Neutrophil (primary cell): ENCODE data around the gene CFAP73.
A peak's percentile ranks its signal among the peaks of the same experiment; 100 is the strongest.

Experiments
- H3K27ac ChIP-seq: fragments of 200-600 bp; sonication (generic); 2 replicates; pipeline ENCODE4 v1.5.1; 2016; ENCODE audit warnings: mild to moderate bottlenecking, moderate library complexity
- H3K27me3 ChIP-seq: fragments of 200-600 bp; sonication (generic); 2 replicates; pipeline ENCODE4 v1.6.0; 2016; ENCODE audit warnings: mild to moderate bottlenecking
- H3K36me3 ChIP-seq: fragments of 200-600 bp; sonication (generic); 2 replicates; pipeline ENCODE4 v1.5.1; 2017
- H3K4me1 ChIP-seq, 2 experiments: fragments of 200-600 bp in 1 of 2; sonication (generic) in 1 of 2; 1 replicate in 1 of 2; 2 replicates in 1 of 2; pipeline versions ENCODE4 v1.5.1 to v1.6.1; 2013 to 2016; ENCODE audit warnings: low read depth in 1 of 2, low read length in 1 of 2, mild to moderate bottlenecking in 1 of 2, moderate library complexity in 1 of 2; ENCODE audit not compliant: control insufficient read depth in 1 of 2, insufficient read depth in 1 of 2
- H3K4me3 ChIP-seq, 2 experiments: fragments of 200-600 bp in 1 of 2; sonication (generic) in 1 of 2; 1 replicate in 1 of 2; 2 replicates in 1 of 2; pipeline ENCODE4 v1.5.1; 2013 to 2016; ENCODE audit warnings: low read depth in 1 of 2, low read length in 1 of 2, mild to moderate bottlenecking in 1 of 2, moderate library complexity in 1 of 2
- H3K9me3 ChIP-seq: fragments of 200-600 bp; sonication (generic); 2 replicates; pipeline ENCODE4 v1.5.1; 2016
- TF ChIP-seq, protein P1 (sequence below): fragments of 200-600 bp; sonication (generic); IDR thresholded peaks from 2 replicates; pipeline ENCODE4 v1.5.1; 2016; ENCODE audit warnings: antibody characterized with exemption

The CFAP73 gene

GRCh38 chr12:113183030-113183589 lies 33.6 kb downstream of the CFAP73 start:
- Histone ChIP-seq H3K9me3 (no peaks in the 10 kb centered on the region), H3K36me3 (peaks cover 26% of the 10 kb centered on the region), H3K27me3 (no peaks in the 10 kb centered on the region), H3K4me3 (no peak overlapping the region), H3K4me1 (peaks cover 16 to 20% of the 10 kb centered on the region in 2 experiments), H3K27ac (no peak overlapping the region)
- TF ChIP-seq, protein P1, sequence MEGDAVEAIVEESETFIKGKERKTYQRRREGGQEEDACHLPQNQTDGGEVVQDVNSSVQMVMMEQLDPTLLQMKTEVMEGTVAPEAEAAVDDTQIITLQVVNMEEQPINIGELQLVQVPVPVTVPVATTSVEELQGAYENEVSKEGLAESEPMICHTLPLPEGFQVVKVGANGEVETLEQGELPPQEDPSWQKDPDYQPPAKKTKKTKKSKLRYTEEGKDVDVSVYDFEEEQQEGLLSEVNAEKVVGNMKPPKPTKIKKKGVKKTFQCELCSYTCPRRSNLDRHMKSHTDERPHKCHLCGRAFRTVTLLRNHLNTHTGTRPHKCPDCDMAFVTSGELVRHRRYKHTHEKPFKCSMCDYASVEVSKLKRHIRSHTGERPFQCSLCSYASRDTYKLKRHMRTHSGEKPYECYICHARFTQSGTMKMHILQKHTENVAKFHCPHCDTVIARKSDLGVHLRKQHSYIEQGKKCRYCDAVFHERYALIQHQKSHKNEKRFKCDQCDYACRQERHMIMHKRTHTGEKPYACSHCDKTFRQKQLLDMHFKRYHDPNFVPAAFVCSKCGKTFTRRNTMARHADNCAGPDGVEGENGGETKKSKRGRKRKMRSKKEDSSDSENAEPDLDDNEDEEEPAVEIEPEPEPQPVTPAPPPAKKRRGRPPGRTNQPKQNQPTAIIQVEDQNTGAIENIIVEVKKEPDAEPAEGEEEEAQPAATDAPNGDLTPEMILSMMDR: no peak

DNA sequence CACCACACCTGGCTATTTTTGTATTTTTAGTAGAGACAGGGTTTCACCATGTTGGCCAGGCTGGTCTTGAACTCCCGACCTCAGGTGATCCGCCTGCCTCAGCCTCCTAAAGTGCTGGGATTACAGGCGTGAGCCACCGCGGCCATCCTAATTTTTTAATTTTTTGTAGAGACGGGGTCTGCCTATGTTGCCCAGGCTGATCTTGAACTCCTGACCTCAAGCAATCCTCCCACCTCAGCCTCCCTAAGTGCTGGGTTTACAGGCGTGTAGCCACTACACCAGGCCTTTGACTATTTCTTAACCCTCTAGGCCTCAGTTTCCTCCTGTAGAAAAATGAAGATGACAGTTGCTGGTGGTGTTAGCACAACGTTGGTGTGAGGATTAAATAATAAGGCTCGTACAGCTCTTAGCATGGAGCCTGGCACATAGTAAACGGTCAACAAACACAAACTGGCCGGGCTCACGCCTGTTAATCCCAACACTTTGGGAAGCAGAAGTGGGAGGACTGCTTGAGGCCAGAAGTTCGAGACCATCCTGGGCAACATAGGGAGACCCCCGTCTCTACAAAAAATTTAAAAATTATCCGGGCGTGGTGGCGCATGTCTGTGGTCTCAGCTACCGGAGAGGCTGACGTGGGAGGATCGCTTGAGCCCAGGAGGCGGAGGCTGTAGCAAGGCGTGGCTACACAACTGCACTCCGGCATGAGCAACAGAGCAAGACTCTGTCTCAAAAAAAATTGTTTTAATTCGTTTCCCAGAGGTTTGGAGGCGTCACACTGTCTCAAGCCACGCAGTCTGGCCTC lies 34.8 kb downstream of the CFAP73 start:
- TF ChIP-seq, protein P1: no peak
- Histone ChIP-seq H3K27me3 (no peaks in the 10 kb centered on the region), H3K36me3 (peaks cover 17% of the 10 kb centered on the region), H3K4me1 (peaks cover 16 to 20% of the 10 kb centered on the region in 2 experiments), H3K4me3 (peak overlapping the region; percentile 97 to 100), H3K9me3 (no peaks in the 10 kb centered on the region), H3K27ac (peak overlapping the region; percentile 95)

GRCh38 chr12:113184900-113185179 lies 35.3 kb downstream of the CFAP73 start:
- TF ChIP-seq, protein P1: no peak
- Histone ChIP-seq H3K4me3 (peak overlapping the region; percentile 97 to 100), H3K36me3 (peaks cover 11% of the 10 kb centered on the region), H3K4me1 (peaks cover 16 to 20% of the 10 kb centered on the region in 2 experiments), H3K27ac (peak overlapping the region; percentile 95), H3K27me3 (no peaks in the 10 kb centered on the region), H3K9me3 (no peaks in the 10 kb centered on the region)

DNA sequence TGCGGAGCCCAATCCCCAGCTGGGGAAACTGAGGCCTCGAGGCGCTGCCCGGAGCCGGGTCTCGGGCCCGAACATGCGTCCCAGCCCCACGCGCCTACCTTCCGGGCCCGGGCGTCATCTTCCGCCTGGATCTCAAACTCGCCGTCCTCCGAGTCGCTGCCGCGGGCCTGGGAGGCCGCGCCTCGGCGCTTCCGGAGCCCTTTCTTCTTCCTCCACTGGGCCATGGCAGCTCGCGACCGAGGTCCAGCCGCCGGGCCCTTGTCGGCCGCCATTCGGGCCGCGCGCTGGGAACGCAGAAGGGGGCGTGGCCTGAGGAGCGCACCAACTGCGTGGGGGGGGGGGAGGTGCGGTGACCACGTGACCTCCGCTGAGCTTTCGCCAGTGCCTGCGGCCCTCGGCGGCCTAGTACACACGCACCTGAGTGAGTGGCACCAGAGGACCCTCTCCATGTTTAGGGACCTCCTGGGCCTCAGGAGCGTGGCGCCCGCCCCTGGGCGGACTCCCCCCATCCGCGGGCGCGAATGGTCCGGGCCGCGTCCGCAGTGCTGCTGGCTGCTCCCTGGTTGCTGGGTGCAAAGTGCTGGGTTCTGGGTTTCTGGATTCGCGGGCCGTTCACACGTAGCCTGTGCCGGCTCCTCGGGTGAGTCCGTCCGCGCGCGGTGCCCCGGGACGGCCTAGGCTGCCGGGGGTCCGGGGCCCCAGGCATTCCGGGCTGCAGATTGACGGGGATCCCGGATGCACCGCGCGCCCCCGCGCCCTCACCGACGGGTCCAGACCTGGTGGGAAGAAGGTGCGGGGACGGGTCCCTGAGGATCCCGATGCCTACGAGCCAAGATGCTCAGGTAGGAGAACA lies 35.9 kb downstream of the CFAP73 start, which contains the start of the genes DDX54 and RITA1:
TSS of gene DDX54 (minus strand) at position 299 of the 853 bp plus-strand sequence. CDS start at position 272, 27 bp downstream.
TSS of gene RITA1 (plus strand) at position 542 of the 853 bp plus-strand sequence. CDS start 1,026 bp downstream, outside the sequence.
- Histone ChIP-seq H3K4me1 (peaks cover 16 to 20% of the 10 kb centered on the region in 2 experiments), H3K9me3 (no peaks in the 10 kb centered on the region), H3K4me3 (peak within 1 kb of the TSS; percentile 97 to 100), H3K27me3 (no peaks in the 10 kb centered on the region), H3K36me3 (peaks cover 6% of the 10 kb centered on the region), H3K27ac (peak within 1 kb of the TSS; percentile 95)
- TF ChIP-seq, protein P1: peak; percentile 24

DNA sequence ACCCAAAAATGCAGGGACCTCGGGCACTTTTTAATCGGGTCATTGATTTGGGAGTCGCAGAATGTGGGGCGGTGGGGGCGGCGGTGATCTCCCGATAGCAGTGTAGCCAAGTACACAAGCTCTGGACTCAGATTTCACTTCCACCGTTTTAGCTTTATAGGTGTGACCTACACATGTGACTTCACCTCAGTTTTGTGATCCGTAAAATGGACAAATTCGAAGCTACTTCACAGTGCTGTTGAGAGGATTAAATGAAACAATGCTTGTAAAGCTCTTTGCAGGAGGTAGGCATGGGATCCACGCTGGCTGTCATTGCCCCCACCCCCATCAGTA lies 36.5 kb downstream of the CFAP73 start:
- Histone ChIP-seq H3K36me3 (no peaks in the 10 kb centered on the region), H3K4me3 (peak overlapping the region; percentile 97 to 100), H3K4me1 (peaks cover 16 to 20% of the 10 kb centered on the region in 2 experiments), H3K27ac (peak overlapping the region; percentile 95), H3K9me3 (no peaks in the 10 kb centered on the region), H3K27me3 (no peaks in the 10 kb centered on the region)
- TF ChIP-seq, protein P1: no peak
